Lower lobe of right lung (tissue), 2 donors: ENCODE data around the gene SORCS1. TPM values are rescaled to one million over a fixed set of nuclear protein-coding genes. Genes with fewer than 3 reads are reported as not detected.
A peak's percentile ranks its signal among the peaks of the same experiment; 100 is the strongest.

Experiments used
- ATAC-seq, 2 donors: fragments of 200-7000 bp; cut with Tn5 transposase; one replicate each; pipeline ENCODE4 v1.9.1; 2020 to 2022; ENCODE audit warnings: mild to moderate bottlenecking in 2 of 2, moderate library complexity in 2 of 2
- DNase-seq: peaks from one replicate; pipeline ENCODE4 v3.0.0-alpha.2; 2020
- H3K27ac ChIP-seq: fragments of 200-600 bp; one replicate; pipeline ENCODE4 v1.8.0; 2022
- H3K27me3 ChIP-seq: fragments of 200-600 bp; one replicate; pipeline ENCODE4 v1.8.0; 2022; ENCODE audit warnings: low read depth
- H3K36me3 ChIP-seq: fragments of 200-600 bp; one replicate; pipeline ENCODE4 v1.8.0; 2022; ENCODE audit warnings: mild to moderate bottlenecking
- H3K4me1 ChIP-seq: fragments of 200-600 bp; one replicate; pipeline ENCODE4 v1.8.0; 2022
- H3K4me3 ChIP-seq: fragments of 200-600 bp; one replicate; pipeline ENCODE4 v1.8.0; 2022; ENCODE audit warnings: mild to moderate bottlenecking
- H3K9me3 ChIP-seq: fragments of 200-600 bp; one replicate; pipeline ENCODE4 v1.8.0; 2022
- CTCF ChIP-seq: fragments of 200-600 bp; IDR thresholded peaks from one replicate; pipeline ENCODE4 v1.8.0; 2022; ENCODE audit warnings: antibody characterized with exemption, mild to moderate bottlenecking
- intact Hi-C: fragments of 100-400 bp; cut with DNase I; formaldehyde crosslinking; loops from one replicate; pipeline ENCODE4 v1.11.0; 2022
- total RNA-seq: library from RNA; stranded (reverse); fragmentation: NEBNext Ultra II Directional; extraction: Animal tissue kit (Norgen Biotek cat#: 25700); gene quantifications from one replicate; pipeline ENCODE4 v1.2.1, GENCODE V29; 2021
- donor health status: DM: no; HTN: yes; CAD: no; lungs with severe emphysema.

Gene SORCS1
- total RNA-seq, 1 donor from 2014 or later, result 0.15 TPM

GRCh38 chr10:106958589-106959361 lies 205.7 kb downstream of the SORCS1 start:
- H3K9me3 ChIP-seq, result no peaks in the 10 kb centered on the region
- intact Hi-C loops, result no loop called here
- H3K27me3 ChIP-seq, result no peaks in the 10 kb centered on the region
- H3K4me3 ChIP-seq, result no peak overlapping the region
- TF ChIP-seq CTCF, result no peak
- no peaks in the 10 kb centered on the region for H3K4me1 ChIP-seq
- ATAC-seq (peak; percentile 70 to 74), DNase-seq (no peak)
- H3K27ac ChIP-seq, result no peak overlapping the region
- H3K36me3 ChIP-seq, result no peaks in the 10 kb centered on the region

GRCh38 chr10:106957823-106958588 lies 206.5 kb downstream of the SORCS1 start:
- intact Hi-C loops, result no loop called here

GRCh38 chr10:106956216-106956915 lies 208.1 kb downstream of the SORCS1 start:
- TF ChIP-seq CTCF, result no peak
- Histone ChIP-seq H3K4me3 (no peak overlapping the region), H3K4me1 (no peaks in the 10 kb centered on the region), H3K9me3 (no peaks in the 10 kb centered on the region), H3K27ac (no peak overlapping the region), H3K36me3 (no peaks in the 10 kb centered on the region), H3K27me3 (no peaks in the 10 kb centered on the region)
- intact Hi-C loops, result no loop called here
- DNase-seq, result no peak
- ATAC-seq, result no peak

More at GRCh38 chr10:106957823-106958588, 206.5 kb downstream of the SORCS1 start:
- Histone ChIP-seq H3K27ac (no peak overlapping the region), H3K4me3 (no peak overlapping the region), H3K4me1 (no peaks in the 10 kb centered on the region), H3K36me3 (no peaks in the 10 kb centered on the region), H3K9me3 (no peaks in the 10 kb centered on the region), H3K27me3 (no peaks in the 10 kb centered on the region)
- ATAC-seq (peak in 1 of 2 donors; percentile 45), DNase-seq (no peak)
- TF ChIP-seq CTCF, result no peak

- DNase-seq, result no peak
- no peak overlapping the region for H3K4me3 ChIP-seq
- no peaks in the 10 kb centered on the region for H3K4me1 ChIP-seq
- H3K36me3 ChIP-seq, result no peaks in the 10 kb centered on the region
- no peak for ATAC-seq
- no peak overlapping the region for H3K27ac ChIP-seq
- H3K9me3 ChIP-seq, result no peaks in the 10 kb centered on the region
- H3K27me3 ChIP-seq, result no peaks in the 10 kb centered on the region
- no peak for TF ChIP-seq CTCF
- intact Hi-C loops, result no loop called here
Observed at GRCh38 chr10:106955133-106955532, 209.4 kb downstream of the SORCS1 start.

GRCh38 chr10:106952033-106952432 lies 212.5 kb downstream of the SORCS1 start:
- no peak for TF ChIP-seq CTCF
- H3K4me1 ChIP-seq, result no peaks in the 10 kb centered on the region
- DNase-seq (no peak), ATAC-seq (no peak)
- H3K9me3 ChIP-seq, result no peaks in the 10 kb centered on the region
- H3K27me3 ChIP-seq, result no peaks in the 10 kb centered on the region
- intact Hi-C loops, result no loop called here
- no peak overlapping the region for H3K4me3 ChIP-seq
- no peaks in the 10 kb centered on the region for H3K36me3 ChIP-seq
- H3K27ac ChIP-seq, result no peak overlapping the region
